Fibroblast of lung (primary cell): ENCODE measurements around the gene SLC13A3.

Source experiments
- EZH2 ChIP-seq: IDR thresholded peaks from 2 replicates; pipeline ENCODE4 v1.5.1; 2012; ENCODE audit warnings: low read length, control low read depth, mild to moderate bottlenecking; ENCODE audit errors: missing control alignments
- TF ChIP-seq, protein P1 (sequence below), 2 donors: IDR thresholded peaks in 1 of 2; conservative IDR thresholded peaks in 1 of 2; 1 replicate in 1 of 2; 2 replicates in 1 of 2; pipeline ENCODE4 v1.5.1; 2011 to 2012; ENCODE audit warnings: low read length in 2 of 2, control low read depth in 1 of 2, inconsistent platforms in 1 of 2, low read depth in 1 of 2, mild to moderate bottlenecking in 1 of 2

DNA sequence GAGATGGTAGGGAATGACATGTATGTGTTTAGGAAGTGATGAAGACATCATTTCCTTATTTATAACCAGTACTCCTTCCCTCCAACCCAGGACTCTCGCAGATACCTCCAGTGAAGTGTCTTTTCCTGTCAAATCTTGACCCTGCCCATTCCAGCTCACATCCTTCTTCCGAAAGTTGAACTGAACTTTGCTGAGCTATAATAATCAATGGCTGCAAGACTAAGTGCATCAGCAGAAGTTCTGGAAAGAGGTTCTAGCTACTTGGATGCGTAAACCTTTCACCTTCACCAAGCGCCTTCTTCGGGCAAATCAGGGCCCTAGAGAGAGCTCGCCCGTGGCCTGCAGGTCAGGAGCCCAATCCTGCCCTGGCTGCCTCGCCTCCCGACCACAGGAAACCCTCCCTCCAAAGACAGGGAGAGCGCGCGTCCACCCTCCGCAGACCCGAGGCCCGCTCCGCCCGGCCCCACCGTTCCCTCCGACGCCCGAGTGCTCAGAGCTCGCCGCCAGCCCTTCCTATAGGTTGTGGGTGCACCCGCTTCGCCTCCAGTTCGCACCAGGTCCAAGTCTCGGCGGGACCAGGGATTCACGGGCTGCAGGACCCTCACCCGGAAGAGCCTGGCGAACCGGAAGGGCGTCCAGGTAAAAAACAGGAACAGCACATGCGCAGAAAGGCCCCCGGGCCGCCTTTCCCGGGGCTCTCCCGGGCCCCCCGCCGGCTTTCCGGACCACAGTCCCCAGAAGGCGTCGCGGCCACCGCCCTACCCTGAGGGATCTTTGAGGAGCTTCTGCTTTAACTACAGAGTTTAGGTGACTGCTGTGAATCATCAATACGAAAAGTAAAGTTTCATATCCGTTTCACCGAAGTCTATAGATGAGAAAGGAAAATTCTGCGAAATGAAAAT, 138.1 kb downstream of the SLC13A3 start, which contains the start of gene ZNF334:
- TF ChIP-seq, protein P1, sequence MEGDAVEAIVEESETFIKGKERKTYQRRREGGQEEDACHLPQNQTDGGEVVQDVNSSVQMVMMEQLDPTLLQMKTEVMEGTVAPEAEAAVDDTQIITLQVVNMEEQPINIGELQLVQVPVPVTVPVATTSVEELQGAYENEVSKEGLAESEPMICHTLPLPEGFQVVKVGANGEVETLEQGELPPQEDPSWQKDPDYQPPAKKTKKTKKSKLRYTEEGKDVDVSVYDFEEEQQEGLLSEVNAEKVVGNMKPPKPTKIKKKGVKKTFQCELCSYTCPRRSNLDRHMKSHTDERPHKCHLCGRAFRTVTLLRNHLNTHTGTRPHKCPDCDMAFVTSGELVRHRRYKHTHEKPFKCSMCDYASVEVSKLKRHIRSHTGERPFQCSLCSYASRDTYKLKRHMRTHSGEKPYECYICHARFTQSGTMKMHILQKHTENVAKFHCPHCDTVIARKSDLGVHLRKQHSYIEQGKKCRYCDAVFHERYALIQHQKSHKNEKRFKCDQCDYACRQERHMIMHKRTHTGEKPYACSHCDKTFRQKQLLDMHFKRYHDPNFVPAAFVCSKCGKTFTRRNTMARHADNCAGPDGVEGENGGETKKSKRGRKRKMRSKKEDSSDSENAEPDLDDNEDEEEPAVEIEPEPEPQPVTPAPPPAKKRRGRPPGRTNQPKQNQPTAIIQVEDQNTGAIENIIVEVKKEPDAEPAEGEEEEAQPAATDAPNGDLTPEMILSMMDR (conservative IDR thresholded peaks at IDR 0.05 in 1 of 2, IDR thresholded peaks at IDR 0.05 in 1 of 2; ENCODE audit: low read depth in 1 of 2, low read length in 2 of 2): no peak
- no peak for TF ChIP-seq EZH2
